ENCODE results near the gene PRKCB.

DNA sequence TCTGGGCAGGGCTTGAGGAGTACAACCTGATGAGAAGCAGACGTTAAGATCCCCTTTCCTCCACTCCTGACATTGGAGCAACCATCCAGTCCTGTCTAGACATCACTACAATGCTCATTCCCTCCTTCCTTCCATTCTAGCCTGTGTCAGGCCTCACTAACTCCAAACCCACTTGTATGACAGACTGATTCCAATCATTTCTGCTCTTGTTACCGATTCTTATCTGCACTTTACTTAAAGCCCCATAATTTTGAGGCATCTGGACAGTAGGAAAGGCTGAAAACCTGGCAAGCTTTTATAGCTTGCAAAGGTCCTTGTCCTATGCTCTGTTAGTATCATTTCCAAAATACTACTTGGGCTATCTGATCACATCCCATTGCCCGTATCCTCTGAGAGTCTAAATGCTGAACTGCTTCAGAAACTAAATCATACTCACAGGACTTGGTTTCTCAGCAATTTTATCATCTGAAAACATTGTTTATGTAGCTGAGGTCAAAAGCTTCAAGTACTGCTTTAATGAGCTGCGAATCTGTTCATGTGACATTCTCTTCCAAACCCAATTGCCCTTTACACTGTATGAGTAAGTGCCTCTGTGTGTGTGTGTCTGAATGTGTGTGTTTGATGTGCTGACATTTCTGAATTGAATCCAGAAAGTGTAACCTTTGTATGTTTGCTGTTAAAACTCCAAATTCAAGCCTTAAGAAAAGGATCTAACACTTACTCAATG is 363.2 kb downstream of the PRKCB start:
- TF ChIP-seq, protein P1, sequence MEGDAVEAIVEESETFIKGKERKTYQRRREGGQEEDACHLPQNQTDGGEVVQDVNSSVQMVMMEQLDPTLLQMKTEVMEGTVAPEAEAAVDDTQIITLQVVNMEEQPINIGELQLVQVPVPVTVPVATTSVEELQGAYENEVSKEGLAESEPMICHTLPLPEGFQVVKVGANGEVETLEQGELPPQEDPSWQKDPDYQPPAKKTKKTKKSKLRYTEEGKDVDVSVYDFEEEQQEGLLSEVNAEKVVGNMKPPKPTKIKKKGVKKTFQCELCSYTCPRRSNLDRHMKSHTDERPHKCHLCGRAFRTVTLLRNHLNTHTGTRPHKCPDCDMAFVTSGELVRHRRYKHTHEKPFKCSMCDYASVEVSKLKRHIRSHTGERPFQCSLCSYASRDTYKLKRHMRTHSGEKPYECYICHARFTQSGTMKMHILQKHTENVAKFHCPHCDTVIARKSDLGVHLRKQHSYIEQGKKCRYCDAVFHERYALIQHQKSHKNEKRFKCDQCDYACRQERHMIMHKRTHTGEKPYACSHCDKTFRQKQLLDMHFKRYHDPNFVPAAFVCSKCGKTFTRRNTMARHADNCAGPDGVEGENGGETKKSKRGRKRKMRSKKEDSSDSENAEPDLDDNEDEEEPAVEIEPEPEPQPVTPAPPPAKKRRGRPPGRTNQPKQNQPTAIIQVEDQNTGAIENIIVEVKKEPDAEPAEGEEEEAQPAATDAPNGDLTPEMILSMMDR (conservative IDR thresholded peaks at IDR 0.05; ENCODE audit: low read length) = no peak
- no peak for TF ChIP-seq EZH2phosphoT487 (IDR thresholded peaks at IDR 0.05; ENCODE audit: borderline replicate concordance, low read depth, low read length)

Measured in OCI-LY7 (cell line).